Airway epithelial cell (primary cell): ENCODE measurements around the gene ECHS1. TPM values are rescaled to one million over a fixed set of nuclear protein-coding genes. Genes with fewer than 3 reads are reported as not detected.

Experiments used
- total RNA-seq: library from RNA; depleted of rRNA; stranded (reverse); fragments of >200 nt; gene quantifications from 2 replicates; pipeline ENCODE4 v1.2.3, GENCODE V29; 2015

ECHS1 gene
- total RNA-seq, result 97.7 and 102 TPM in 2 replicates

GRCh38 chr10:133373174-133374090, at the start of gene ECHS1:
Gene ECHS1, minus strand, starts transcription at chr10:133373354. Its CDS starts 21 bp downstream, at chr10:133373333.

GRCh38 chr10:133394064-133394663, 21.0 kb upstream of the ECHS1 start, which contains the start of gene MTG1:
Gene MTG1, plus strand, starts transcription at chr10:133394157. Its CDS starts 64 bp downstream, at chr10:133394221.

GRCh38 chr10:133379152-133379800, 6.1 kb upstream of the ECHS1 start, which contains the start of gene PAOX:
Gene PAOX, plus strand, starts transcription at chr10:133379262. Its CDS starts 55 bp downstream, at chr10:133379317.

GRCh38 chr10:133357285-133358161, 15.6 kb downstream of the ECHS1 start, which contains the start of gene FUOM:
Gene FUOM, minus strand, starts transcription at chr10:133358019. Its CDS starts 12 bp downstream, at chr10:133358007.

DNA sequence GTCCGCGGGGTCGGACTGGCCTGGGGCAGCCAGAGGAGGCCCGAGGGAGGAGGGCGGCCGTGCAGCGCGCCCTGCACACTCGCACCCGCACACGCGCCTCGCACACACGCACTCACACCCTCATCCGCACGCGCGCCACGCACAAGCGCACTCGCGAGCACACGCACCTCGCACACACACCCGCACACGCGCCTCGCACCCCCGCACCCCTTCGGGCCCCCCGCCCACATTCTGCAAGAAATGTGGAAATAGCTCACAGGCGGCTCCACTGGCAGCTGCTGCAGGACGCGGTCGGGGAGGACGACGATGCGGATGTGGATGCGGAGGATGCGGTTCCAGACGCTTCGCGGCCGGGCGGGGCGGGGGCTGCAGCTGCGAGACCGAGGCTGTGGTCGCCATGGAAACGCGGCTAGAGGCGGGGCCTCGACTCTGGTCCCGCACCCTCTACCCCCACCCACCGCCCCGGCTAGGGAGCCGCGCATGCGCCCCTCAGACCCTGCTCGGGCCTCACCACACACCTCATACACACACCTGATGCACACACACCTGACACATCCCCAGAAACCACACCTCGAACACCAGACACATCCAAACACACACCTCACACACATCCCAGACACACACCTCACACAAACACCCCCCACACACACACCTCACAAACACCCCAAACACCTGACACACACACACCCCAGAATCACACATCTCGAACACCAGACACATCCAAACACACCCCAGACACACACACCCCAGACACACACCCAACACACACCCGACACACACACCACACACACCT, 36.4 kb downstream of the ECHS1 start, which contains the start of gene CALY:
TSS of gene CALY (minus strand) at position 320 of the 793 bp plus-strand sequence. CDS start 7,907 bp downstream, outside the sequence.

Other genes starting within 250 kb of the ECHS1 start
- 0.09 TPM in 1 of 2 replicates, not detected in the other for gene KNDC1, start 213.1 kb downstream of the ECHS1 start, total RNA-seq
- not detected in 2 replicates for gene UTF1, start 143.1 kb downstream of the ECHS1 start, total RNA-seq
- gene VENTX, start 135.5 kb downstream of the ECHS1 start, total RNA-seq, result not detected in 2 replicates
- 26.9 and 30.5 TPM in 2 replicates for gene ADAM8, start 96.5 kb downstream of the ECHS1 start, total RNA-seq
- 45.8 and 56.9 TPM in 2 replicates for gene TUBGCP2, start 64.5 kb downstream of the ECHS1 start, total RNA-seq
- gene ZNF511, start 64.4 kb downstream of the ECHS1 start, total RNA-seq, result 24.4 and 29.0 TPM in 2 replicates
- gene CALY, start 36.5 kb downstream of the ECHS1 start, total RNA-seq, result not detected in 2 replicates
- gene PRAP1, start 26.0 kb downstream of the ECHS1 start, total RNA-seq, result not detected in 2 replicates
- gene FUOM, start 15.3 kb downstream of the ECHS1 start, total RNA-seq, result 37.2 and 37.5 TPM in 2 replicates
- 1.3 and 5.0 TPM in 2 replicates for gene PAOX, start 5.9 kb upstream of the ECHS1 start, total RNA-seq
- 18.1 and 19.1 TPM in 2 replicates for gene MTG1, start 20.8 kb upstream of the ECHS1 start, total RNA-seq
- gene SPRN, start 51.3 kb upstream of the ECHS1 start, total RNA-seq, result not detected in 2 replicates
- gene SCART1, start 80.6 kb upstream of the ECHS1 start, total RNA-seq, result 0.51 and 0.63 TPM in 2 replicates
- gene CYP2E1, start 154.0 kb upstream of the ECHS1 start, total RNA-seq, result not detected in 2 replicates
- gene SYCE1, start 192.2 kb upstream of the ECHS1 start, total RNA-seq, result not detected in 2 replicates